GM12801 (cell line): ENCODE data around the gene CACNG7.

Experiments
- TF ChIP-seq, protein P1 (sequence below): IDR thresholded peaks from one replicate; pipeline ENCODE4 v1.5.1; 2011; ENCODE audit warnings: control low read depth; ENCODE audit not compliant: insufficient read length; ENCODE audit errors: extremely low read depth

CACNG7 gene

DNA sequence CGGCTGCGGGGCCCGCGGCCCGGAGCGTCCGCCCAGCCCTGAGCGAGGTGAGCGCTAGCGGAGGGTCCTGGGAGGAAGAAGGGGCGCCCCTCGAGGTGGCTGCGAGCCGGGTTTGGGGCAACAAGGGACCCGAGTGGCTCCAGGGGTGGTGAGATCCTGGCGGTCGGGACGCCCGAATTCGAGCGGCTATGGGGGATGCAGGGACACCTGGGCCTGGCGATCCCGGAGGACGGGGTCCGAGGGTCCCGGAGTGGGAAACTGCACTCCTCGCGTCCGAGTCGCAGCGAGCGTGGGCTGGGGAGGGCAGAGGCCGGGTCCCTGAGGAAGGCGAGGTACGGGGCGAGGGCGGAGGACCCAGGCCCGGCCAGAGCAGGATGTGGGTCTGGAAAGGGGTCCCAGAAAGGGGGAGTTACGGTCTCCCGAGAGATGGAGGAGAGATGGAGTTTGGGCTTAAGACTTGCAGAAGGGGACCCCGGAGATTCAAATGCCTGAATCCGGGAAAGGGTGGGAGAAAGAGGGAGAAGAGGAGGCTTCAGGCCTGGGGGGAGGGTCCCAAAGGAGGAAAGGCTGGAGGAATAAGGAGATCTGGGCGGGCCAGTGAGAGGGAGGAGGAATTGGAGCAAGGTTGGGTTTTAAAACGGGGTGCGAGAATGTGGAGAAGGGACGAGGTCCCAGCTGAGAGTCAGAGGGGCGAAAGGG lies 542 bp downstream of the CACNG7 start:
- TF ChIP-seq, protein P1, sequence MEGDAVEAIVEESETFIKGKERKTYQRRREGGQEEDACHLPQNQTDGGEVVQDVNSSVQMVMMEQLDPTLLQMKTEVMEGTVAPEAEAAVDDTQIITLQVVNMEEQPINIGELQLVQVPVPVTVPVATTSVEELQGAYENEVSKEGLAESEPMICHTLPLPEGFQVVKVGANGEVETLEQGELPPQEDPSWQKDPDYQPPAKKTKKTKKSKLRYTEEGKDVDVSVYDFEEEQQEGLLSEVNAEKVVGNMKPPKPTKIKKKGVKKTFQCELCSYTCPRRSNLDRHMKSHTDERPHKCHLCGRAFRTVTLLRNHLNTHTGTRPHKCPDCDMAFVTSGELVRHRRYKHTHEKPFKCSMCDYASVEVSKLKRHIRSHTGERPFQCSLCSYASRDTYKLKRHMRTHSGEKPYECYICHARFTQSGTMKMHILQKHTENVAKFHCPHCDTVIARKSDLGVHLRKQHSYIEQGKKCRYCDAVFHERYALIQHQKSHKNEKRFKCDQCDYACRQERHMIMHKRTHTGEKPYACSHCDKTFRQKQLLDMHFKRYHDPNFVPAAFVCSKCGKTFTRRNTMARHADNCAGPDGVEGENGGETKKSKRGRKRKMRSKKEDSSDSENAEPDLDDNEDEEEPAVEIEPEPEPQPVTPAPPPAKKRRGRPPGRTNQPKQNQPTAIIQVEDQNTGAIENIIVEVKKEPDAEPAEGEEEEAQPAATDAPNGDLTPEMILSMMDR, result no peak

DNA sequence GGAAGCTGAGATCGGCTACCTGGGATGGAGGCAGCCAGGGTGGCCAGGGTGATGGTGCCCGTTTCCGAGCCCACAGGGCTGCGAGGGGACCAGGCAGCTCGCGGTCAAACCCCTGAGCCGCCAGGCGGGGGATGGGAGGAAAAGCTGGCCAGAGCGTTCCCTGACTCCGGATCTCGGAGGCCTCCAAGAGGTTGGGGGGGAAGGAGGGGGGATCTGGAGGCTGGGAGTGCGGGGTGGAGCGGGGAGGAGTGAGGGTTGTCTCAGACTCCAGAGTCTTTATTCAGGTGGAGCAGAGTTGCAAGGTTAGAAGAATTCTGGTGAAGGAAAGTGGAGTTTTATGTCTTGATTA lies 1.1 kb downstream of the CACNG7 start:
- TF ChIP-seq, protein P1, result no peak

DNA sequence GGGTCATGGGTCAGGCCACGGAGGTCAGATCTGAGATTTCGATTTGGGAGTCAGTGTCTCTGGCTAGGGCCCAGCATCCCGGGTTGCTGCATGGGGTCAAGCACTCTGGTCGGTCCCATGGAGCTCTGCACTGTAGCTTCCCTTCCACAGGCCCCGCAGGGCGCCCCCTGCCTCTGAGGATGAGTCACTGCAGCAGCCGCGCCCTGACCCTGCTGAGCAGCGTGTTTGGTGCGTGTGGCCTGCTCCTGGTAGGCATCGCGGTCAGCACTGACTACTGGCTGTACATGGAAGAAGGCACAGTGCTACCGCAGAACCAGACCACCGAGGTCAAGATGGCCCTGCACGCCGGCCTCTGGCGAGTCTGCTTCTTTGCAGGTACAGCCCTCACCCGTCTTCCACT lies 3.6 kb downstream of the CACNG7 start:
- TF ChIP-seq, protein P1, result no peak

DNA sequence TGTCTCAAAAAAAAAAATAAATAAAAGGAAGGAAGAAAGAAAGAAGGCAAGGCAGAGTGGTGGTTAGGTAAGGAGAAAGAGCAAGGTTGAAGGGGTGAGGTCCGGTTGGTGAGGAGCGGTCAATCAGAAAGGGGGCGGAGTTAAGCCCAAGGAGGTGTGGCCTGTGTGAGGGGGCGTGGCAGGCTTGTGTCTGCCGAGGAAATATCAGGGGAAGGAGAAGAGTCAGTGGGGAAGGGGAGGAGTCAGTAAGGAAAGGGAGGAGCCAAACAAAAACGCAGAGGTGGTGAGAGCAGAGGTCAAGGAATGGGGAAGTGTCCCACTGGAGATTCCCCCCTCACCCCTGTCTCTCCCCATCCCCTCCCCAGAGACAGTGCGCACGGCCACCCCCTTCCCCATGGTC lies 5.9 kb downstream of the CACNG7 start:
- TF ChIP-seq, protein P1, result no peak

DNA sequence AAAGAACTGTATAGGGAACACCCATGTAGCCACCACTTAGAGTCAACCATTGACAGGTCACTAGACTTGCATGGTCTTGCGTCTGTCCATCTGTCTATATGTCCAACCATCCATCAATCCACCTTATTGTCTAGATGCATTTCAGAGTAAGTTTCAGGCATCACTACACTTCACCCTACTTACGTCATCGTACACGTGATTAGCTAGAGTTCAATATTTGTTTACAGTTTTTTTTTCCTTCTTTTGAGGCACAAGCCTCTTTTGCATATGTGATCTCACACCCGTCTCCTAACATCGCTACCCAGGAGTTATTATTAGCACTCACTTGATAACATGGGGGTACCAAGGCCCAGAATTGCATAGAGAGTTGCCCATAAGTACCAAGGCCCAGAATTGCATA lies 6.9 kb downstream of the CACNG7 start:
- TF ChIP-seq, protein P1, result no peak

DNA sequence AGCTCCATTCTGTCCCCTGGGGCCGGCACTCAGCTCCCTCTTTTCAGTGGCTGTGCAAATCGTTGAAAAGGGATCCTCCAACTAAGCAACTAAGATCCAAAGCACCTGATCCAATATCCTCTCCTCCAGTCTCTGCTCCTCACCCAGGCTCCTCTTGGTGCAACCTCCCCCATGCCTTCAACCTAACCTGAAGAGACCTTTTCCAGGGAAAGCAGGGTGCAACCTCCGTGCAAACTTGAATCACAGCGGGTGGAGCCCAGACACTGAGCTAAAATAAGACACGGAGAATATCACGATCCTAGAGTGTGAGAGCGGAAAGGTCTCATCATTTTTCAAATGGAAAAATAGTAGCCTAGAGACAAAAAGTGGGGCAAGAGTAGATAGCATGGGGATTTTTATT lies 8.3 kb downstream of the CACNG7 start:
- TF ChIP-seq, protein P1, result no peak

DNA sequence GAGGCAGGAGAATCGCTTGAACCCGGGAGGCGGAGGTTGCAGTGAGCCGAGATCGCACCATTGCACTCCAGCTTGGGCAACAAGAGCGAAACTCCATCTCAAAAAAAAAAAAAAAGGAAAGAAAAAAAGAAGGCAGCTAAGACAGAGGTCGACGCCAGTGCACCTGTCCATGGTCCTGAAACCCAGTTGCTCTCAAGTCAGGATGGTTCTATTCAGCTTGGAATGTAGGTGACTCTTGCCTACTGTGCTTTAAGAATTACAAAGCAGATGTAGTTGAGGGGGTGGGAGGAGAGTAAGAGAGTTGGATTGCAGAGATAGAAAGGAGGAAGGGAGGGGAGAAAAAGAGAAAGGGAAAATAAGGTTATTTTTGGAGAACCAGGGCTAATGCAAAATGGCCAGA lies 18.7 kb downstream of the CACNG7 start:
- TF ChIP-seq, protein P1, result no peak

DNA sequence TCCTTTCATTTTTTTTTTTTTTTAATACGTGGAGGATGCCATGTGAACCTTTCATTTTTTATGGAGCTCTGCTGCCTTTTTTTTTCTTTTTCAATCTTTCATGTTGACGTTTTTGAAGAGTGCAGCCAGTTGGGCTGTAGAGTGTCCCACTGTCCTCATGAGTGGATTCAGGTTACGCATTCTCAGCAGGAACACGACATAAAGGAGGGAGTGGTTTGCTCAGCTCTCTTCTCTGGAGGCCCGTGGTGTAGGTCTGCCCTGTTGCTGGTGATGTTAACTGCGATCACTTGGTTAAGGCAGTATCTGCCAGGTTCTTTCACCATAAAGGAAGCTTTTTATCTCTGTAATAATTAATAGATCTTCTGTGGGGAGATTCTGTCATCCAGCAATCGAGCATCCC lies 27.0 kb downstream of the CACNG7 start:
- TF ChIP-seq, protein P1, result no peak
